ENCODE data around the gene CAVIN2.
"Not testable (repeated sequence)": the region's sequence is repeated elsewhere in the genome, so short reads cannot be mapped to it uniquely, and the experiment has no call there.

CAVIN2 gene

GRCh38 chr2:191800874-191801273 is 46.0 kb downstream of the CAVIN2 start:
- no peak for DNase-seq (ENCODE audit: low read depth, low spot score)

GRCh38 chr2:191799526-191799925 is 47.4 kb downstream of the CAVIN2 start:
- DNase-seq (ENCODE audit: low read depth, low spot score): no peak

GRCh38 chr2:191797942-191798876 is 48.7 kb downstream of the CAVIN2 start:
- no peak for DNase-seq (ENCODE audit: low read depth, low spot score)

- DNase-seq (ENCODE audit: low read depth, low spot score): no peak
These were observed 49.4 kb downstream of the CAVIN2 start for GRCh38 chr2:191797500-191797899.

- no peak for DNase-seq (ENCODE audit: low read depth, low spot score)
These were observed 51.2 kb downstream of the CAVIN2 start for GRCh38 chr2:191795715-191796114.

GRCh38 chr2:191791953-191792560 is 54.8 kb downstream of the CAVIN2 start:
- DNase-seq (ENCODE audit: low read depth, low spot score): no peak

- DNase-seq (ENCODE audit: low read depth, low spot score): no peak
These were observed 56.2 kb downstream of the CAVIN2 start for GRCh38 chr2:191790737-191791136.

GRCh38 chr2:191789796-191790195 is 57.1 kb downstream of the CAVIN2 start:
- no peak for DNase-seq (ENCODE audit: low read depth, low spot score)

GRCh38 chr2:191786694-191787093 is 60.2 kb downstream of the CAVIN2 start:
- DNase-seq (ENCODE audit: low read depth, low spot score): no peak

- DNase-seq (ENCODE audit: low read depth, low spot score): not testable (repeated sequence)
These were observed 61.2 kb downstream of the CAVIN2 start for GRCh38 chr2:191785651-191786050.
